ENCODE results near the gene RBM20. TPM values are rescaled to one million over a fixed set of nuclear protein-coding genes. Genes with fewer than 3 reads are reported as not detected.
A peak's percentile ranks its signal among the peaks of the same experiment; 100 is the strongest.

RBM20 gene
- total and polyA plus RNA-seq, 2 experiments from 2014 or later, result not detected

- no peak overlapping the region for H3K4me3 ChIP-seq
- H3F3A ChIP-seq (ENCODE audit: insufficient read depth), result no peaks in the 10 kb centered on the region
- DNase-seq, result no peak
- H3K9ac ChIP-seq, result no peak overlapping the region
- no peaks in the 10 kb centered on the region for H3K9me3 ChIP-seq (ENCODE audit: low read depth)
- in situ Hi-C loops (cut with MboI), result no loop called here
- no peaks in the 10 kb centered on the region for H4K20me1 ChIP-seq (ENCODE audit: insufficient read depth)
- no peak overlapping the region for H3K27ac ChIP-seq
- no peaks in the 10 kb centered on the region for H3K79me2 ChIP-seq (ENCODE audit: insufficient read depth)
- no peak overlapping the region for H2AFZ ChIP-seq
- no peaks in the 10 kb centered on the region for H3K36me3 ChIP-seq (ENCODE audit: low read depth)
- 63 to 75% methylated on average over 6 of the region's 6 CpGs for WGBS, 2 experiments (ENCODE audit: low coverage in 1 of 2, low lambda C conversion rate in 2 of 2, missing lambda C conversion rate in 2 of 2)
- no peak for TF ChIP-seq EZH2phosphoT487 (IDR thresholded peaks at IDR 0.05; ENCODE audit: insufficient read depth, low read depth)
- no peak for TF ChIP-seq EZH2 (IDR thresholded peaks at IDR 0.05; ENCODE audit: insufficient read depth, poor library complexity, severe bottlenecking)
- no peaks in the 10 kb centered on the region for H3K27me3 ChIP-seq (replicated peaks; ENCODE audit: insufficient read depth)
- no peaks in the 10 kb centered on the region for H3K9me2 ChIP-seq (ENCODE audit: insufficient read depth)
- 0 out of 2 replicates have a peak, but pooled peaks cover 5% of the 10 kb centered on the region for H3K4me1 ChIP-seq (ENCODE audit: insufficient read depth)
- H3K4me2 ChIP-seq (ENCODE audit: unreplicated experiment), result no peak overlapping the region
Observed at GRCh38 chr10:110847374-110847773, 203.2 kb downstream of the RBM20 start.

GRCh38 chr10:110848106-110848505, 204.0 kb downstream of the RBM20 start:
- H3K27ac ChIP-seq, result no peak overlapping the region
- in situ Hi-C loops (cut with MboI), result no loop called here
- no peaks in the 10 kb centered on the region for H3K9me2 ChIP-seq (ENCODE audit: insufficient read depth)
- no peaks in the 10 kb centered on the region for H3K9me3 ChIP-seq (ENCODE audit: low read depth)
- H3K4me2 ChIP-seq (ENCODE audit: unreplicated experiment), result no peak overlapping the region
- H3K4me3 ChIP-seq, result no peak overlapping the region
- no peaks in the 10 kb centered on the region for H3F3A ChIP-seq (ENCODE audit: insufficient read depth)
- 71 to 78% methylated on average over 2 of the region's 2 CpGs for WGBS, 2 experiments (ENCODE audit: low coverage in 1 of 2, low lambda C conversion rate in 2 of 2, missing lambda C conversion rate in 2 of 2)
- H3K9ac ChIP-seq, result no peak overlapping the region
- peaks cover 5% of the 10 kb centered on the region; the same call in 1 of the 2 replicates for H3K4me1 ChIP-seq (ENCODE audit: insufficient read depth)
- DNase-seq, result no peak
- H3K79me2 ChIP-seq (ENCODE audit: insufficient read depth), result no peaks in the 10 kb centered on the region
- TF ChIP-seq EZH2 (IDR thresholded peaks at IDR 0.05; ENCODE audit: insufficient read depth, poor library complexity, severe bottlenecking) (no peak), EZH2phosphoT487 (IDR thresholded peaks at IDR 0.05; ENCODE audit: insufficient read depth, low read depth) (no peak)
- no peaks in the 10 kb centered on the region for H3K36me3 ChIP-seq (ENCODE audit: low read depth)
- no peak overlapping the region for H2AFZ ChIP-seq
- H3K27me3 ChIP-seq (replicated peaks; ENCODE audit: insufficient read depth), result no peaks in the 10 kb centered on the region
- no peaks in the 10 kb centered on the region for H4K20me1 ChIP-seq (ENCODE audit: insufficient read depth)

GRCh38 chr10:110850099-110850498, 206.0 kb downstream of the RBM20 start:
- no peaks in the 10 kb centered on the region for H3K36me3 ChIP-seq (ENCODE audit: low read depth)
- TF ChIP-seq EZH2 (IDR thresholded peaks at IDR 0.05; ENCODE audit: insufficient read depth, poor library complexity, severe bottlenecking) (no peak), EZH2phosphoT487 (IDR thresholded peaks at IDR 0.05; ENCODE audit: insufficient read depth, low read depth) (no peak)
- H3K79me2 ChIP-seq (ENCODE audit: insufficient read depth), result no peaks in the 10 kb centered on the region
- H3K9me3 ChIP-seq (ENCODE audit: low read depth), result no peaks in the 10 kb centered on the region
- H3K4me2 ChIP-seq (ENCODE audit: unreplicated experiment), result no peak overlapping the region
- H3F3A ChIP-seq (ENCODE audit: insufficient read depth), result no peaks in the 10 kb centered on the region
- WGBS, 2 experiments (ENCODE audit: low coverage in 1 of 2, low lambda C conversion rate in 2 of 2, missing lambda C conversion rate in 2 of 2), result 82 to 84% methylated on average over 3 of the region's 3 CpGs
- H3K4me3 ChIP-seq, result no peak overlapping the region
- no peak overlapping the region for H3K27ac ChIP-seq
- H3K4me1 ChIP-seq (ENCODE audit: insufficient read depth), result peaks cover 5% of the 10 kb centered on the region; the same call in 1 of the 2 replicates
- no peaks in the 10 kb centered on the region for H4K20me1 ChIP-seq (ENCODE audit: insufficient read depth)
- no peaks in the 10 kb centered on the region; the same call in 1 of the 2 replicates for H3K27me3 ChIP-seq (replicated peaks; ENCODE audit: insufficient read depth)
- no peaks in the 10 kb centered on the region for H3K9me2 ChIP-seq (ENCODE audit: insufficient read depth)
- H2AFZ ChIP-seq, result no peak overlapping the region
- no peak for DNase-seq
- in situ Hi-C loops (cut with MboI), result no loop called here
- no peak overlapping the region for H3K9ac ChIP-seq

- Histone ChIP-seq H3K79me2 (ENCODE audit: insufficient read depth) (no peaks in the 10 kb centered on the region), H3K9me3 (ENCODE audit: low read depth) (no peaks in the 10 kb centered on the region), H2AFZ (peak overlapping the region; percentile 49), H3K9ac (no peak overlapping the region), H3K4me3 (no peak overlapping the region), H3K9me2 (ENCODE audit: insufficient read depth) (no peaks in the 10 kb centered on the region), H3K36me3 (ENCODE audit: low read depth) (no peaks in the 10 kb centered on the region), H3K27ac (no peak overlapping the region), H3K4me1 (ENCODE audit: insufficient read depth) (peaks cover 5% of the 10 kb centered on the region; the same call in 1 of the 2 replicates), H4K20me1 (ENCODE audit: insufficient read depth) (no peaks in the 10 kb centered on the region), H3K27me3 (replicated peaks; ENCODE audit: insufficient read depth) (no peaks in the 10 kb centered on the region; the same call in 1 of the 2 replicates), H3F3A (ENCODE audit: insufficient read depth) (no peaks in the 10 kb centered on the region), H3K4me2 (ENCODE audit: unreplicated experiment) (peak overlapping the region; percentile 31)
- peak; percentile 56 for DNase-seq
- WGBS, 2 experiments (ENCODE audit: low coverage in 1 of 2, low lambda C conversion rate in 2 of 2, missing lambda C conversion rate in 2 of 2), result 25 to 26% methylated on average over 8 of the region's 8 CpGs
- in situ Hi-C loops (cut with MboI), result no loop called here
- no peak for TF ChIP-seq EZH2 (IDR thresholded peaks at IDR 0.05; ENCODE audit: insufficient read depth, poor library complexity, severe bottlenecking)
- no peak for TF ChIP-seq EZH2phosphoT487 (IDR thresholded peaks at IDR 0.05; ENCODE audit: insufficient read depth, low read depth)
Observed at GRCh38 chr10:110851020-110851612, 207.0 kb downstream of the RBM20 start.
